NCI-H1930 (cell line): ENCODE data around the gene RBMS1.
"Not testable (repeated sequence)": the region's sequence is repeated elsewhere in the genome, so short reads cannot be mapped to it uniquely, and the experiment has no call there.

Source experiments
- DNase-seq, 2 experiments: peaks; one replicate each; lab custom pipeline; 2025; lab: John Stamatoyannopoulos, UW

RBMS1 gene

GRCh38 chr2:160380000-160380570 is 113.5 kb downstream of the RBMS1 start:
- DNase-seq, result no peak

GRCh38 chr2:160379399-160379798 is 114.2 kb downstream of the RBMS1 start:
- DNase-seq, result no peak

DNA sequence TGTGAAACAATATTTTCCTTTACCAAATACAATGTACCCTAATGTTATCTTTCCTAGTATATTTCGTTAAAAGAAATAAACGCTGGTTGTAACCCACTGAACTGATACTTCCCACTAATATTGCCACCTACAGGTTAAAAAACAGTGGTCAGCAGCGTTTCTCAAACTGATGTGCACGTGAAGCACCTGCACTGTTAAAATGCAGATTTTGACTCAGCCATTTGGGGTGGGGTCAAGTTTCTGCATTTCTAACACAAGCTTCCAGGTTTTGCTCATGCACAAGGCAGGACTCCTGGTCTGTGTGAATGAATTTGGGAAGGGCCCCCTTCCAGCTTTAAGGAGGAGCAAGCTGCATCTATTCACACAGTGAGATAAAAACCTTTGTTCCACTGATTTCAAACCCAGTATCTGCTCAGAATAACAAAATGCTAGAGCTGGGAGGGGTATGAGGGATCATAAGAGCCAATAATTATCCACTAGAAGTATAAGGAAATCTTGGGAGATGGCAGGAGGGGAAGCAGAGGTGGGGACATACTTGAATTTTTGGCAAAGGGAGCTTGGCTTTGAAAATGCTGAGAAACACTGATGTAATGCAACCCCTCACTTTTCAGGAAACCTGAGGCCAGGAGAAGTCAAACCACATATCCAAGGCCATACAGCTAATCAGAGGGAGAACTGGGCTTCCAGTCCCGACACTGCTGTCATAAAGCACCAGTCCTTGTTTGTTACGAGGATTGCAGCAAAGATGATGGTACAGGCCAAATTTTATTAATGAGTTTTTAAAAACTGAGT is 116.2 kb downstream of the RBMS1 start:
- no peak for DNase-seq

- no peak for DNase-seq
Observed at GRCh38 chr2:160376576-160376975, 117.0 kb downstream of the RBMS1 start.

DNA sequence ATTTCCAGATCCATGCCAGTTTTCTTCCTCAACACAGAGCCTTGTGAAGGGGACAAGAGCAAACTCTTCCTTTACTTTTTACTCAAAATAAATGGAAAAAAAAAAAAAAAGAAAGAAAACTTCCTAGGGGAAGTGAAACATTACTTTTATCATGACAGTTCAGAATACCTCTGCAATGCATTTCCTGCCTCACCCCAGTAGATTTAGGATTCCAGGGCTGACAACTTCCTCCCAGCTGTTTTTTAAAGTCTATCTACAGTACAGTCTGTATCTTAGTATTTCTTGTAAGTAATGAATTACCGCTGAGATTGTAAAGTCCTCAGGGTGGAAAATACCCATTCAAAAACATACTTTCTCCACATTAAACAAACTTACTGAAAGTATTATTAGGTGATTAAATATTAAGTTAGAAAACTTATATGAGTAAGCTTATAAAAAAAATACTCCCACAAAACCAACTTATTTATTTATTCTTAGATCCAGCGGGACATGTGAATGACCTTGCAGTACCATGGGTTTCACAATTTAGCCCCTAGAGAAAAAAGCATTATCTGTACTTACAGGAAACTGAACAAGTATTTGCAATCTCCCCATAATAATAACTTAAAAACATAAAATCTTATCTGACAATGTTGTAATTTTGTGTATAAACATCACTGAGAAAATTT is 117.7 kb downstream of the RBMS1 start:
- DNase-seq, result no peak

- no peak for DNase-seq
Observed at GRCh38 chr2:160375037-160375436, 118.6 kb downstream of the RBMS1 start.

DNA sequence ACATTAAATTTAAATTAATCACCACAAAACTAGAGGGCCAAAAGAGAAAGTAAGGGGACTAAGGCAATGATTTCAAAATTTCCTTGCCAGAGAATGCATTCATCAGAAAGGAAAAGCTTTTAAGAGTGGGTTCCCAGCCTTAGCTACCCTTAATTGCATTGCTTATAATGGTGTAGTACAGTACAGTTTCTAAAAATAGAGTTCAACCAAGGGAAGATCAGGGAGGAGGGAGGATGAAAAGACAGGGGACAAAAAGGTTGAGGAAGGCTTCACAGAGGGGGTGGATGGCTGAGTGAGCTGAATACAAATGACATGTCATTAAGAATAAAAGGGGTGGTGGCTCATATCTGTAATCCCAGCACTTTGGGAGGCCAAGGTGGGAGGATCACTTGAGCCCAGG is 119.9 kb downstream of the RBMS1 start:
- no peak for DNase-seq

DNA sequence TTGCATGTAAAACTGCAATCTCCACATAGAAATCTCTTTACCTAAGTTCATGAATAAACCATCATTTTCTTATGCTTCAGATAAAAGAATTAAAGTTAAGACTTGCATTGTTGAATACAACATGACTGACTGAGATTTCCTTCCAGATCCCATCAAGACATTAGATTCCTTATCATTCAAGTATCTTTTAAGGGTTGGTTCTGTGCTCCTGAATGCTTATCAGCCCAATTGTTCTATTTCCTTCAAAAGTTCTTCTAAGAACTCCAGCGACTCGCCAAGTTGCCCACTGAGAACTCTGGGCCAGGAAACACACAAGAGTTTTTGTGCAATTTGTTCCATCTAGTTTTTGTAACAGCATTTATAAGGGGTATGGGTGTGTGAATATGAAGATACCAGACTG is 120.3 kb downstream of the RBMS1 start:
- no peak for DNase-seq

DNA sequence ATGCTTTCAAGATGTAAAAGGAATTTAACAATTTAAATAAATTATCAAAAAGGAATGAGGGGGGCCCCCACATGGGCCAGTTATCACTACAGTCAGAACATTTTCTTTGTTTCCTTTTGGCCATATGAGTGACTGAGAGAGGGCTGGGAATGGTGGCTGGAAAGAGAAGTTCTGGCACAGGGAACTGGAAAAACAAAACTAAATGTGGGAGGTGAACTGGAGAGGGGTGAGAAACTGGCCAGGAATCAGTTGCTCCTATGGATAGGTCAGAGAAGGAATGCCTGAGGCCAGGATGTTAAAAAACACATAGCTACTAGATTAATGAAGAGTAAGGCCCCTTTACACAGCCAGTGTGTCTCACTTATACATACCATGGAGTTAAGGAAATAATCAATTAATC is 121.0 kb downstream of the RBMS1 start:
- no peak for DNase-seq

DNA sequence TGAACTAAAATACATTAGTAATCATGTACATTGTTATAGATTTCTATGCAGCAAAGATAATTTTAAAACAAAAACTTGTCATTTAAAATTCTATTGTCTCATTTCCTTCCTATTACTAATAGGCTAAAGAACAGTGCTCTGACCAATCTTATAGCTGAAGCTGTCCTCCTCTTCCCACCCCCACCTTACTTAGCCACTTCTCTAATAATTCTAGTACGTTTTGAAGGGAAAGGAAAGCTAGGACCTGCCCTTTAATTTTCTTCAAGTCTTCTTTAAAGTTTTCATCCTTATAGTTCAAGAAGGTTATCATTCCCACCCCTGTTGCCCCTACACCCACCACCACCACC is 121.6 kb downstream of the RBMS1 start:
- no peak for DNase-seq

- DNase-seq, result no peak
Observed at GRCh38 chr2:160371251-160372009, 122.2 kb downstream of the RBMS1 start.

GRCh38 chr2:160368988-160369930 is 124.3 kb downstream of the RBMS1 start:
- DNase-seq, result no peak

- no peak for DNase-seq
Observed at GRCh38 chr2:160367887-160368286, 125.7 kb downstream of the RBMS1 start.

GRCh38 chr2:160367139-160367538 is 126.5 kb downstream of the RBMS1 start:
- DNase-seq, result not testable (repeated sequence)

DNA sequence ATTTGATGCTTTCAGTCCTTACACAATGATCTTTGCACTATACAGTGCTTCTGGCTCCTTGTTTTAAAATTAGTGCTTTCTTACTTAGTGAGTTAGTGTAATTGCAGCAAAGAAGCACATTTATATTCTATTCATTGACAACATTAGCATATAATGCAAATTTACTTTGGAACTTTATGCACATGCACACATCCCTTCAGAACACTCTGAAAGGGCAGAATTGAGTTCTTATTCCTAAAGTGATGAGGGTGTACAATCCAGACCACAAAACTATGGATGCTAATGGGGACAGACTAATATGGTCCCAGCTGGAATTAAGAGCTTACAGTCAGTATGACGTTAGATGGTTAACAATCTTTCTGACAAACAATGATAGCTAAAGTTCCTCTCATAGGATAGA is 127.1 kb downstream of the RBMS1 start:
- DNase-seq, result no peak

DNA sequence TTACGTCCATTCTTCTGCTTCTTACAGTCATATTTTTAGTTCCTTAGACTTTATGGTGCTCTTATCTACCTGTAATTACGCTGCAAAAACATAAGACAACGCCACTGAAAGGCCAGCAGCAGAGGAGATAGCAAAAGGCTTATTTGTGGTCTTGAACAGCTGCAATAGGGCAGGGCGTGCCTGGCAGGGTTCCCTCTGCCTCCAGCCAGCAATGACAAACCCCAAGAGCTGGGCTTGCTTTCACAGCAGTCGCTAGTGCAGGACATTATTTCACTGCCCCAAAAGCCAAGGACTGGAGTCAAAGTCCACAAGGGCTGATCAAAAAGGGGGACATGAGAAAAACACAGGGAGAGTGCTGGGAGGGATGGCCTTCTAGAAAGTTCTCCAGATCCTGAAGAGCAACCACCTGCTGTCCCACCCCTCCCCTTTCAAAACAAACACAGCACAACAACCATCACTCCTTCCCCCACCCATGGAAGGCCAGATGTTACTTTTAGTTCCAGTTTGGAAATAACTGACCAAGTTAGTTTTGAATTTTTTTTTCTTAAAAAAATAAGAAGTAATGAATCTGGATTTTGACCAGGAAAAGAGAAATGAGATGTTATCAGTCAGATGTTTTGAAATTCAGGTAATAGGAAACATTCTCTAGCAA is 127.8 kb downstream of the RBMS1 start:
- no peak for DNase-seq

DNA sequence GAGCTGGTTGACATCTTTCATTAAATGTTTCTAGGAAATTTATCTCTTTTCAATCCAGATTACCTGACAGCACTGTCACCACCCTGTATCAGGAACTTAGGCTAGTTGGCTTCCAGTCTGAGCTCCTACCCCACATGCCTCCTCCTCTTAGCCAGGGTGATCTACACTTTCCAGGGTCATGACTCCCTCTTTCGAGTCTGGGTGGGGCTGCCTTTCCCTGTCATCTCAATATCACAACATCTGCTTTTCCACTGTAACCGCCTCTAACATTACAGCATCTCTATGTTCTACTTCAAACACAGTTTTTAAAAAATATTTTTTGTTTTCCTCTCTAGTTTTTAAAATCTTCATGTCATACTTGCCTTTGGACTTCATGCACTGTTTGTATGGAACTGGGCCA is 129.2 kb downstream of the RBMS1 start:
- DNase-seq, result no peak

- DNase-seq, result no peak
Observed at GRCh38 chr2:160363961-160364360, 129.6 kb downstream of the RBMS1 start.

DNA sequence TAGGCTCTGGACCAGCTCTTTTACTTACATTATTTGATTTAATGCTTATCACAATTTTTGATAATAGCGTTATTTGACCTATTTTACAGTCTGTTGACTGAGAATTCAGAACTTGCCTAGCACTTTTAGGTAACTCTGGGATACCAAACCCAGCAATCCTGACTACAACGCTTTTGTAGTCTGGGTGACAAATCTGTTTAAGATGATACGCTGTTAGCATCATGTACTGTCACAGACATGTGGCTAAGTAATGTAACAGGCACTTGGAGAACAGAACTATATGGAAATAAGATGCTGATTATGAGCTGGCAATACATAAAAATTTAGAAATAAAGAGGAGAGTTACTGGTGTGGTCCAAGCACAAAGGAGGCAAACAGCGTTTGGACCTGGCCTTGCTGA is 130.6 kb downstream of the RBMS1 start:
- DNase-seq, result no peak

DNA sequence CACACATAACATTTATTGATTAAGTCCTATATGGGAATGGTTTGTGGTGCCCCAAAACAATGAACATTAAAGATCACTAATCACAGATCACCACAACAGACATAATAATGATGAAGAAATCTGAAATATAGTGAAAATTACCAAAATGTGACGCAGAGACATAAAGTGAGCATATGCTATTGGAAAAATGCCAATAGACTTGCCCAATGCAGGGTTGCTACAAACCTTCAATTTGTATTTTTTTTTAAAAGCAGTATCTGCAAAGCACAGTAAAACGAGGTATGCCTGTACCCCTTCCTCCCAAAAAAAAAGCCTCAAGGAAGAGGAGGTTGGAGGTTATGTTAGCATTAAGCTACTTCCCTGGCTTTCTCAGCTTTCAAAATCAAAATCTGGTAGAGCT is 131.1 kb downstream of the RBMS1 start:
- no peak for DNase-seq

- no peak for DNase-seq
Observed at GRCh38 chr2:160362018-160362417, 131.6 kb downstream of the RBMS1 start.
